GM12878 (cell line): Measurements from ENCODE around the gene GRIK3. TPM values are rescaled to one million over a fixed set of nuclear protein-coding genes. Genes with fewer than 3 reads are reported as not detected.
A peak's percentile ranks its signal among the peaks of the same experiment; 100 is the strongest.

ENCODE experiments used
- ATAC-seq: fragments of 200-7000 bp; cut with Tn5 transposase; 3 replicates; pipeline ENCODE4 v1.9.1; 2020; ENCODE audit warnings: mild to moderate bottlenecking, moderate library complexity
- BruUV-seq: library from RNA; stranded (reverse); fragments of 400-500 nt; replicated peaks from 2 replicates; lab custom pipeline; 2021; lab: Mats Ljungman, UMichigan
- CTCF ChIA-PET: fragments of 300-600 bp; sonication (Branson Sonifier 250); formaldehyde crosslinking; extraction: SDS; loops from one replicate; lab custom pipeline; 2021; ENCODE audit warnings: inconsistent platforms; lab: Yijun Ruan, JAX
- POLR2A ChIA-PET: fragments of 350-600 bp; formaldehyde crosslinking; extraction: SDS; loops from one replicate; lab custom pipeline; 2021; ENCODE audit warnings: inconsistent platforms; lab: Charles Lee
- RAD21 ChIA-PET: fragments of 300-600 bp; sonication (Branson Sonifier 250); formaldehyde crosslinking; loops from one replicate; lab custom pipeline; 2023; ENCODE audit warnings: antibody characterized with exemption; ENCODE audit not compliant: unreplicated experiment; lab: Charles Lee
- SMC1A ChIA-PET: fragments of 300-600 bp; sonication (Branson Sonifier 250); formaldehyde crosslinking; loops from one replicate; lab custom pipeline; 2023; ENCODE audit not compliant: unreplicated experiment, uncharacterized antibody; lab: Charles Lee
- DNase-seq: peaks from one replicate; pipeline ENCODE4 v3.0.0-alpha.2; 2011; ENCODE audit warnings: low read depth, low spot score
- FAIRE-seq: peaks from 3 replicates; lab custom pipeline; 2011; peaks lifted over from hg19 to GRCh38; lab: Jason Lieb, UNC
- H2AFZ ChIP-seq: 2 replicates; pipeline ENCODE4 v1.6.0; 2011; ENCODE audit warnings: low read depth, low read length, control low read depth; ENCODE audit not compliant: control insufficient read depth
- H3K27ac ChIP-seq: 2 replicates; pipeline ENCODE4 v1.5.1; 2011; ENCODE audit warnings: control low read depth; ENCODE audit not compliant: control insufficient read depth, insufficient read depth
- H3K27me3 ChIP-seq, 2 experiments: replicated peaks in 1 of 2; 2 replicates each; pipeline versions ENCODE4 v1.6.0 to v1.6.1; 2011; ENCODE audit warnings: low read length in 1 of 2; ENCODE audit not compliant: control insufficient read depth in 2 of 2, insufficient read depth in 2 of 2
- H3K36me3 ChIP-seq, 2 experiments: 2 replicates each; pipeline ENCODE4 v1.5.1; 2011; ENCODE audit warnings: low read length in 1 of 2; ENCODE audit not compliant: control insufficient read depth in 2 of 2, insufficient read depth in 2 of 2
- H3K4me1 ChIP-seq: 2 replicates; pipeline ENCODE4 v1.6.1; 2011; ENCODE audit warnings: mild to moderate bottlenecking, low read length, moderate library complexity, mixed read lengths; ENCODE audit not compliant: control insufficient read depth, insufficient read depth
- H3K4me2 ChIP-seq: 2 replicates; pipeline ENCODE4 v1.6.0; 2011; ENCODE audit warnings: control low read depth; ENCODE audit not compliant: control insufficient read depth, insufficient read depth
- H3K4me3 ChIP-seq: fragments of 200-600 bp; sonication (generic); 2 replicates; pipeline ENCODE4 v1.5.1; 2016
- H3K79me2 ChIP-seq: 2 replicates; pipeline ENCODE4 v1.6.0; 2011; ENCODE audit warnings: low read length; ENCODE audit not compliant: control insufficient read depth, insufficient read depth
- H3K9ac ChIP-seq: 2 replicates; pipeline ENCODE4 v1.8.0; 2011; ENCODE audit warnings: low read length, control low read depth, mixed read lengths; ENCODE audit not compliant: control insufficient read depth, insufficient read depth
- H3K9me3 ChIP-seq: replicated peaks from 3 replicates; pipeline ENCODE4 v1.5.1; 2011; ENCODE audit warnings: mild to moderate bottlenecking, low read length; ENCODE audit not compliant: control insufficient read depth, insufficient read depth
- H4K20me1 ChIP-seq: 2 replicates; pipeline ENCODE4 v1.6.0; 2011; ENCODE audit not compliant: control insufficient read depth, insufficient read depth
- CBFB ChIP-seq: IDR thresholded peaks from 2 replicates; pipeline ENCODE4 v1.6.1; 2016; ENCODE audit warnings: antibody characterized with exemption, low read depth
- ESRRA ChIP-seq: IDR thresholded peaks from 2 replicates; pipeline ENCODE4 v1.6.1; 2012; ENCODE audit warnings: mild to moderate bottlenecking, low read length, improper control_type of control experiment
- JUND ChIP-seq: IDR thresholded peaks from 2 replicates; pipeline ENCODE4 v1.6.1; 2012; ENCODE audit warnings: low read depth, mild to moderate bottlenecking, low read length, improper control_type of control experiment, moderate library complexity
- RELA ChIP-seq: fragments of 450-650 bp; IDR thresholded peaks from 2 replicates; pipeline ENCODE4 v1.8.0; 2014; ENCODE audit warnings: borderline replicate concordance; ENCODE audit not compliant: partially characterized antibody
- SIN3A ChIP-seq: IDR thresholded peaks from 2 replicates; pipeline ENCODE4 v1.6.1; 2012; ENCODE audit warnings: low read depth, low read length, improper control_type of control experiment
- TCF3 ChIP-seq: IDR thresholded peaks from 2 replicates; pipeline ENCODE4 v1.6.1; 2012; ENCODE audit warnings: low read depth, mild to moderate bottlenecking, low read length, borderline replicate concordance; ENCODE audit not compliant: insufficient read depth
- ZNF592 ChIP-seq: fragments of 450-650 bp; IDR thresholded peaks from 2 replicates; pipeline ENCODE4 v1.6.1; 2017; ENCODE audit warnings: mild to moderate bottlenecking, moderate library complexity
- WGBS: methylation state at CpG from one replicate; pipeline ENCODE4 v1.1.6; 2016; ENCODE audit warnings: low lambda C conversion rate; ENCODE audit not compliant: insufficient replicate concordance, insufficient coverage; ENCODE audit errors: missing lambda C conversion rate; 5-methylcytosine and 5-hydroxymethylcytosine counted together
- in situ Hi-C: fragments of 300-500 bp; cut with MboI; formaldehyde crosslinking; loops from 9 replicates; pipeline ENCODE4 v1.14.3; 2018; ENCODE audit warnings: mixed read lengths
- intact Hi-C: fragments of 100-400 bp; cut with micrococcal nuclease; formaldehyde crosslinking; loops from one replicate; pipeline ENCODE4 v1.14.2; 2022; ENCODE audit not compliant: unreplicated experiment
- polyA plus RNA-seq, 11 experiments: library from polyadenylated mRNA; depleted of rRNA in 4 of 11; unstranded in 6 of 11; stranded (reverse) in 5 of 11; fragments of >200 nt; fragmentation: Nextera tagmentation in 4 of 11; fragmentation: Illumina TruSeq in 1 of 11; extraction: Ambion mirVana in 4 of 11; extraction: Trizol in 1 of 11; gene quantifications; 1 replicate in 1 of 11; 2 replicates in 10 of 11; pipeline versions ENCODE4 v1.2.1 to v1.2.3, GENCODE V29; 2011 to 2016; ENCODE audit warnings: inconsistent platforms in 2 of 11, missing spikeins in 2 of 11, low read depth in 1 of 11
- total RNA-seq, 4 experiments: library from RNA; depleted of rRNA in 3 of 4; stranded (reverse); fragments of >200 nt in 3 of 4; fragmentation: Illumina TruSeq in 1 of 4; extraction: Trizol in 1 of 4; gene quantifications; 2 replicates each; pipeline versions ENCODE4 v1.2.1 to v1.2.3, GENCODE V29; 2013 to 2021

The GRIK3 gene
- total and polyA plus RNA-seq, 10 of the 15 experiments (the other 5 are each of a cell fraction or from before 2014, with no cell fraction given): not detected

DNA sequence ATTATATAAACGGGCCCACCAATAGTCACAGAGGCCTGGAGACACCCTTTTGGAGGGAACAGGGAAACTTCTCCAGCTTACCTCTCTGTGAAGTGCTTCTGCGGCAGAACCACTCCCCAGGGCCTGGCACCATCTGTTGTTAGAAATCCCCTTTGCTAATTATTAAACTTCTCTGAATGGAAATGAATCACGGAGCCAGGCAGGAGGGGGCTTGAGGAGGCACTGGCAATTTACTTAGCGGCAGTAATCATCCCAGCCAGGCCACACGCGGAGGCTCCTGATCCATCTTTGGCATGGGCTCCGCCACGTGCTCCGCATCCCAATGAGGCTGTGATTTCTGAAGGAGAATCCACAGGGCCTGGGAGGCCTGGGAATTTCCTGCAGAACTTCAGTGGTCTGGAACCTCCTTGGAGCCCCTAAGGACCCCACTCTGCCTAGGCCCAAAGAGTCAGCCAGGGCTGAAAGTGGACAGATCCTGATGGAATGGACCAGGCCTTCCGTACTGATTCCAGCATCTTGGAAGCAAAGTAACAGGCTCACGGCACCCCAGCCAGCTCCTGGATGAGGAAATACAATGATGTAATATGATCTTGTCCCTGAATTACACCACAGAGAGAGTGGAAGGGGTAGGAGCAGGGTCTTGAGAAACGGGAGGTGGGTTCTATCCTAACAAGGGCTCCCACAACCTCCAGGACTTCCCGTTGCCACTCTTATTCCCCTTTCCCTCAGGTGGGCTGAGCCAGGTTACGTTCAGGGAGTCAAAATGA is 62.3 kb downstream of the GRIK3 start:
- FAIRE-seq: no peak

More for the DNA sequence above, 62.3 kb downstream of the GRIK3 start:
- TF ChIP-seq TCF3 (no peak), JUND (no peak), ZNF592 (no peak), SIN3A (no peak), RELA (no peak), CBFB (no peak), ESRRA (no peak)
- H3K9ac ChIP-seq: no peak overlapping the region
- no peaks in the 10 kb centered on the region for H3K36me3 ChIP-seq
- ATAC-seq (peak; percentile 67), DNase-seq (no peak)
- in situ Hi-C loops (no loop called here), intact Hi-C loops (no loop called here)
- 28% methylated on average over 14 of the region's 14 CpGs for WGBS
- H3K4me2 ChIP-seq: no peak overlapping the region
- no peaks in the 10 kb centered on the region for H3K79me2 ChIP-seq
- RAD21 ChIA-PET: no interaction called here
- no peak overlapping the region for H3K27ac ChIP-seq
- no TSS peak for BruUV-seq
- no peak overlapping the region for H3K4me3 ChIP-seq
- H3K9me3 ChIP-seq: no peaks in the 10 kb centered on the region
- POLR2A ChIA-PET: no interaction called here
- no peaks in the 10 kb centered on the region for H4K20me1 ChIP-seq
- no peaks in the 10 kb centered on the region; a peak in 1 of 4 replicates for H3K27me3 ChIP-seq
- H2AFZ ChIP-seq: no peak overlapping the region
- H3K4me1 ChIP-seq: no peaks in the 10 kb centered on the region
- SMC1A ChIA-PET: no interaction called here
- CTCF ChIA-PET: no interaction called here
